ENCODE measurements around the gene FAM168B.
A peak's percentile ranks its signal among the peaks of the same experiment; 100 is the strongest.
"Not testable (repeated sequence)": the region's sequence is repeated elsewhere in the genome, so short reads cannot be mapped to it uniquely, and the experiment has no call there.

FAM168B gene

DNA sequence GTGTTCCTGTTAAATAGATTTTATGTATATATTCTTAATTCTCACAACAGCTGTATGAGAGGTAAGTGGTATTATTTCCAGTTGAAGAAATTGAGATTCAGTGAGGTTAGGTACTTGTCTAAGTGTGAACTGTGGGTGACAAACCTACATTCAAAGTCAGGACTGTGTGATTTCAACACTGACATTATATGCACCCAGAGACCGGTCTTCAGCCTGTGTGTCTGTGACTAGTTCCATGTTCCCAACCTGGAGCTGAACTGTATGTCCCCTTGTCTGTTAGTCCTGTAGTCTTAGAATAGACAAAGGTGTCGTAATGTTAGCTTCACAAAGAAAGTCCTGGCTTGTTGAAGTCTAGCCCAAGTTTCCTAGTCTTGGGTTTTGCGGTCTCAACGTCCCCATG lies 29.2 kb upstream of the FAM168B start:
- Histone ChIP-seq H3K4me1 (ENCODE audit: control insufficient read depth, insufficient read depth, low read length, poor library complexity, severe bottlenecking) (peaks cover 3% of the 10 kb centered on the region), H3K27ac (ENCODE audit: insufficient read depth, low read length, poor library complexity, severe bottlenecking) (no peak overlapping the region), H3K9me3 (ENCODE audit: control insufficient read depth, low read length) (no peaks in the 10 kb centered on the region), H3K27me3 (replicated peaks; ENCODE audit: control insufficient read depth, insufficient read depth, low read length, poor library complexity, severe bottlenecking) (no peaks in the 10 kb centered on the region), H3K4me3 (ENCODE audit: insufficient read depth, low read depth, low read length, poor library complexity, severe bottlenecking) (no peak overlapping the region), H3K36me3 (ENCODE audit: control insufficient read depth, insufficient read depth, low read length) (peaks cover 36% of the 10 kb centered on the region)
- DNase-seq = no peak

DNA sequence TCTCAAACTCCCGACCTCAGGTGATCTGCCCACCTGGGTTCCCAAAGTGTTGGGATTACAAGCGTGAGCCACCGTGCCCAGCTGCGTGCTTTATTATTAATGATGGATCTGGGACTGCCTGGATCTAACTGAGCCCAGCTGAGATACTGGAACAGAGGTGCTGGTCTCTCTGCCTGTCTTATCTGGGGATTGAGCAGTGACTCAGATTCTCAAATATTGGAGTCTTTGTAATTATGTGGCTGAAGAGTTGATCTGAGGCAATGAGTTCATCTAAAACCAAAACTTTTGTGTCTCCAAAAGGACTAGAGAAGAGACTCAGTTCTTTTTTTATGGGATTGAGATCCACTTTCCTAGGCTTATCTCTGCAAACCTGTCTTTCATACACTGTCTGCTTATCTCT lies 28.2 kb upstream of the FAM168B start:
- H3K27me3 ChIP-seq (replicated peaks; ENCODE audit: control insufficient read depth, insufficient read depth, low read length, poor library complexity, severe bottlenecking) = no peaks in the 10 kb centered on the region
- H3K36me3 ChIP-seq (ENCODE audit: control insufficient read depth, insufficient read depth, low read length) = peaks cover 25% of the 10 kb centered on the region
- H3K27ac ChIP-seq (ENCODE audit: insufficient read depth, low read length, poor library complexity, severe bottlenecking) = no peak overlapping the region
- no peak overlapping the region for H3K4me3 ChIP-seq (ENCODE audit: insufficient read depth, low read depth, low read length, poor library complexity, severe bottlenecking)
- DNase-seq = no peak
- H3K4me1 ChIP-seq (ENCODE audit: control insufficient read depth, insufficient read depth, low read length, poor library complexity, severe bottlenecking) = peaks cover 3% of the 10 kb centered on the region
- no peaks in the 10 kb centered on the region for H3K9me3 ChIP-seq (ENCODE audit: control insufficient read depth, low read length)

DNA sequence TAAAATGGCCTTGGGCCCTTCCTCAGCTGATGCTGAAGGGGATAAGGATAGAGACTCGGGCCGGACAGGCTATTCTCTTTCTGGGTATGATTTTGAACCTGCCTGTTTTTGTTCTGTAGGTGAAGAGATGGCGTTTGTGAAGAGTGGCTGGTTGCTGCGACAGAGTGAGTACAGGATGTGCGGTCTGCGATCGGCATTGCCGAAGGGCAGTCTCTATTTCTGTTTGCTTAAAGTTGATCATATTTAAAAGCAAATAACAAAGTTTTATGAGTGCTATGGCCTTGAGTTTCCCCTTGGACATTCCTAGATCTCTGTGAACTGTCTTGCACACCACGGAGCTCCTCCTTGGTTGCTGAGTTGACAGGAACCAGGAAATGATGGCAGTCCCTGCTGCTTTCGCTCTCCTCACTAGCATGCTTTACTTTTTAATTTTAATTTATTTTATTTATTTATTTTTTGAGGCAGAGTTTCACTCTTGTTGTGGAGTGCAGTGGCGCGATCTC lies 27.6 kb upstream of the FAM168B start:
- Histone ChIP-seq H3K9me3 (ENCODE audit: control insufficient read depth, low read length) (no peaks in the 10 kb centered on the region), H3K36me3 (ENCODE audit: control insufficient read depth, insufficient read depth, low read length) (peaks cover 20% of the 10 kb centered on the region)

DNA sequence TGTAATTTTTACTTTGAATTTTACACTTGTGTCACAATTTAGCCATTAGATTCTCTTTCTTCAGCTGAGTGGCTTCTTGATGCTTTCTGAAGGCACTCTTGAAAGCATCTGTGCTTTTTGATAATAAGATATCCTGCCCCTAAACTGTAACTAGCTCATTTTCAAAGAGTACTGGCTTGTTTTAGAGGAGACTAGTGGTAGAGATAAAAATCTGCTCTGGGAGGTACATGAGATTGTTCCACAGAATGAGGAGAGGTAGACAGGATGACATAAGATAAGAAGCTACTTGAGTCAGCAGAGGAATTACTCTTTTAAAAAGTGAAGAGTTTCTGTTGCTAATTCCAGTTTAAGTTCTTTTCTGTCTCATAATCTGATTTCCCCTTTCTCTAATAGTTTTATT lies 22.5 kb upstream of the FAM168B start:
- Histone ChIP-seq H3K4me1 (ENCODE audit: control insufficient read depth, insufficient read depth, low read length, poor library complexity, severe bottlenecking) (peaks cover 3% of the 10 kb centered on the region), H3K27ac (ENCODE audit: insufficient read depth, low read length, poor library complexity, severe bottlenecking) (no peak overlapping the region), H3K9me3 (ENCODE audit: control insufficient read depth, low read length) (no peaks in the 10 kb centered on the region), H3K27me3 (replicated peaks; ENCODE audit: control insufficient read depth, insufficient read depth, low read length, poor library complexity, severe bottlenecking) (no peaks in the 10 kb centered on the region), H3K36me3 (ENCODE audit: control insufficient read depth, insufficient read depth, low read length) (peaks cover under 1% of the 10 kb centered on the region), H3K4me3 (ENCODE audit: insufficient read depth, low read depth, low read length, poor library complexity, severe bottlenecking) (no peak overlapping the region)
- no peak for DNase-seq

More for the DNA sequence above, 27.6 kb upstream of the FAM168B start:
- Histone ChIP-seq H3K27ac (ENCODE audit: insufficient read depth, low read length, poor library complexity, severe bottlenecking) (no peak overlapping the region), H3K4me3 (ENCODE audit: insufficient read depth, low read depth, low read length, poor library complexity, severe bottlenecking) (no peak overlapping the region), H3K27me3 (replicated peaks; ENCODE audit: control insufficient read depth, insufficient read depth, low read length, poor library complexity, severe bottlenecking) (no peaks in the 10 kb centered on the region), H3K4me1 (ENCODE audit: control insufficient read depth, insufficient read depth, low read length, poor library complexity, severe bottlenecking) (peaks cover 3% of the 10 kb centered on the region)
- DNase-seq = no peak

DNA sequence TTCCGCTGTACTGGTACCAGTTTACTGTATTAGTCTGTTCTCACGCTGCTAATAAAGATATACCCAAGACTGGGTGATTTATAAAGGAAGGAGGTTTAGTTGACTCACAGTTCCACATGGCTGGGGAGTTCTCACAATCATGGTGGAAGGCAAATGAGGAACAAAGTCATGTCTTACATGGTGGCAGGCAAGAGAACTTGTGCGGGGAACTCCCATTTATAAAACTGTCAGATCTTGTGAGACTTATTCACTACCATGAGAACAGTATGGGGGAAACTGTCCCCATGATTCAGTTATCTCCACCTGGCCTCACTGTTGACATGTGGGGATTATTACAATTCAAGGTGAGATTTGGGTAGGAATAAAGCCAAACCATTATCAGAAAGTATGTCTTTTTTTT lies 21.7 kb upstream of the FAM168B start:
- not testable (repeated sequence) for H3K36me3 ChIP-seq (ENCODE audit: control insufficient read depth, insufficient read depth, low read length); H3K9me3 ChIP-seq (ENCODE audit: control insufficient read depth, low read length); DNase-seq; H3K27ac ChIP-seq (ENCODE audit: insufficient read depth, low read length, poor library complexity, severe bottlenecking); H3K27me3 ChIP-seq (replicated peaks; ENCODE audit: control insufficient read depth, insufficient read depth, low read length, poor library complexity, severe bottlenecking); H3K4me1 ChIP-seq (ENCODE audit: control insufficient read depth, insufficient read depth, low read length, poor library complexity, severe bottlenecking); H3K4me3 ChIP-seq (ENCODE audit: insufficient read depth, low read depth, low read length, poor library complexity, severe bottlenecking)

DNA sequence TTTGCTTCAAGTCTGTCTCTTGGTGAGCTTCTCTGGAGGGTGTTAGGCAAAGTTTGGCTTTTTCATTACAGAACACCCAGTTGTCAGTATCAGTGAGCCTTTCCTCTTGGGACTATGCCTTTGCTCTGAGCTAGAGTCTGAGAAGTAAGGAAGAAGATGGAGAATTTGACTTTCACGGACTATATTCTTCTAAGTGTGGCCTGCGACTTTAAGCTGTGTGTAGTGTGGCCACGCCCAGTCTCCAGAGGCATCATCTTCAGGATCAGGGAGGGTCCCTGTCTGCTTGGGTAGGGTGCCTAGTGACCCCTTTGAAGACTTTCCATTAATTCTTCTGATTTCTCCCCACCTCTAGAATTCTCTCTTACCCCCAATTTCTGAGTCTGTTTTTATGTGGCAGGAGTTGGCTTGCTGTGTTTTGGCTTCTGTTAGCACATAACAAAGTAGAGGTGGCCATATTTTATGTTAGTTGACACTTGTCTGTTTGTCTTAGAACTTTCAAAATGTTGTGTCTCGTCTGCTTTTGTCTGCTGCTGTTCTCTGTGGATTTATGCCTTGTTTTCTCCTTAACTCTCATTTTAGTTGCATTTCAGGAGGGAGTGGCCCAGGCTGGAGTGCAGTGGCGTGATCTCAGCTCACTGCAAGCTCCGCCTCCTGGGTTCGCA lies 20.4 kb upstream of the FAM168B start:
- Histone ChIP-seq H3K9me3 (ENCODE audit: control insufficient read depth, low read length) (no peaks in the 10 kb centered on the region), H3K4me3 (ENCODE audit: insufficient read depth, low read depth, low read length, poor library complexity, severe bottlenecking) (no peak overlapping the region), H3K36me3 (ENCODE audit: control insufficient read depth, insufficient read depth, low read length) (no peaks in the 10 kb centered on the region), H3K27me3 (replicated peaks; ENCODE audit: control insufficient read depth, insufficient read depth, low read length, poor library complexity, severe bottlenecking) (no peaks in the 10 kb centered on the region), H3K4me1 (ENCODE audit: control insufficient read depth, insufficient read depth, low read length, poor library complexity, severe bottlenecking) (no peaks in the 10 kb centered on the region), H3K27ac (ENCODE audit: insufficient read depth, low read length, poor library complexity, severe bottlenecking) (no peak overlapping the region)
- DNase-seq = no peak

DNA sequence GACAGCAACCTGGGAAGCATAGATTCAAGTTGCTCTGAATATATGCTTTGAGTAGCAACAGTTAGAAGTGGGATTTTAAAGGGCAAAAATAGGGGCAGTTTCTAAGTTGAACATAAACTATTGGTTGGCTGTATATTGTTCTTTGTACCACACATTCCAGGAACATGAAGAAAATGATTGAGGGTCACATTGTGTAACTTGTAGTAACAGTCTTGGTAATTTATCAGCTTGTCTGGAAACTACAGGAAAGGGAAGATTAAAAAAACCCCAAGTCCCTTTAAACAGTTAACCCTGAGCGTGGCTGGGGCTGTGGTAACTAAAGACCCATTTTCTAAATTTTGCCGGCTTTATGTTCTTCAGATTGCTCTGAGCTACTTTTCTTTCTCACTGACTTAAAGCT lies 19.3 kb upstream of the FAM168B start:
- no peak for DNase-seq
- no peaks in the 10 kb centered on the region for H3K27me3 ChIP-seq (replicated peaks; ENCODE audit: control insufficient read depth, insufficient read depth, low read length, poor library complexity, severe bottlenecking)
- H3K4me1 ChIP-seq (ENCODE audit: control insufficient read depth, insufficient read depth, low read length, poor library complexity, severe bottlenecking) = no peaks in the 10 kb centered on the region
- no peak overlapping the region for H3K4me3 ChIP-seq (ENCODE audit: insufficient read depth, low read depth, low read length, poor library complexity, severe bottlenecking)
- no peak overlapping the region for H3K27ac ChIP-seq (ENCODE audit: insufficient read depth, low read length, poor library complexity, severe bottlenecking)
- no peaks in the 10 kb centered on the region for H3K9me3 ChIP-seq (ENCODE audit: control insufficient read depth, low read length)
- no peaks in the 10 kb centered on the region for H3K36me3 ChIP-seq (ENCODE audit: control insufficient read depth, insufficient read depth, low read length)

DNA sequence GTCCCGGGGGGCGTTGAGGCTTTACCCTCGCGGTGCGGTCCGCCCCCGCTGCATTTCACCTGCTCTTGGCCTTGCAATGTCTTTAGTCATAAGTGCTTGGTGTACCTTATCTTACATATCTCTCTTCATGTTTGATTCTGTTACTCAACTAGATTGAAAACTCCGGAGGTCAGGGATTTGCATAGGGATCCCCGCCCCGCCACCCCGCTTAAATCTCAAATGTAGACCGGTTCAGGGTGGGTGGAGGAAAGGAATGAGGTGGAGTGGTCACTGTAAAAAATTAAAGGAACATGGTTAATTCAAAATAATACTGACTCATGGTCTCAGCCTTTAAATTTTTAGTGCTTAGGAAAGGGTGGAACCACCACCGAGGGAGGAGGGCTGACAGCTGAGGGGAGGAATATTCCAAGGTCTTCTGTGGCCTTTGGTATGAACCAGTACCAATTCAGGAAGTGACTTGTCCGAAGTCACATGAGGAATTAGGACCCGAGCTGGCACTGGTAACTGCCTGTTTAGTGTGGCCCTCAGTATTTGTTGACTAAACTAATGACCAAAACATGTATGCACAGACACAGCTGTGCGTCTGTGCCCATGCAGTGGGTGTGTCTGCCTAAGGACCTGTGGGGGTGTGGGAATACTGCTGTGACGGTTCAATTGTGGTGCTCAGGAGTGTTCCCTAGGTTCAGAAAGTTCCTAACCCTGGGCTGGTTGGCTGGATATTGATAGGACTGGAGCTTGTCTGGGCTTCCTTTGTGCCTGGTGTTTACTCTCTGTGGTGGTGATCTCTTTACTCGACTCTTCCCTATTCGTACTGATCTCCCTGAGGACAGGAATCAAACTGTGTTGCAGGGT lies 12.9 kb upstream of the FAM168B start:
- Histone ChIP-seq H3K9me3 (ENCODE audit: control insufficient read depth, low read length) (no peaks in the 10 kb centered on the region), H3K4me1 (ENCODE audit: control insufficient read depth, insufficient read depth, low read length, poor library complexity, severe bottlenecking) (peaks cover 23% of the 10 kb centered on the region), H3K36me3 (ENCODE audit: control insufficient read depth, insufficient read depth, low read length) (no peaks in the 10 kb centered on the region), H3K4me3 (ENCODE audit: insufficient read depth, low read depth, low read length, poor library complexity, severe bottlenecking) (peak overlapping the region; percentile 83), H3K27me3 (replicated peaks; ENCODE audit: control insufficient read depth, insufficient read depth, low read length, poor library complexity, severe bottlenecking) (no peaks in the 10 kb centered on the region), H3K27ac (ENCODE audit: insufficient read depth, low read length, poor library complexity, severe bottlenecking) (peak overlapping the region; percentile 96)
- peak in 1 of 3 donors; percentile 11 for DNase-seq

DNA sequence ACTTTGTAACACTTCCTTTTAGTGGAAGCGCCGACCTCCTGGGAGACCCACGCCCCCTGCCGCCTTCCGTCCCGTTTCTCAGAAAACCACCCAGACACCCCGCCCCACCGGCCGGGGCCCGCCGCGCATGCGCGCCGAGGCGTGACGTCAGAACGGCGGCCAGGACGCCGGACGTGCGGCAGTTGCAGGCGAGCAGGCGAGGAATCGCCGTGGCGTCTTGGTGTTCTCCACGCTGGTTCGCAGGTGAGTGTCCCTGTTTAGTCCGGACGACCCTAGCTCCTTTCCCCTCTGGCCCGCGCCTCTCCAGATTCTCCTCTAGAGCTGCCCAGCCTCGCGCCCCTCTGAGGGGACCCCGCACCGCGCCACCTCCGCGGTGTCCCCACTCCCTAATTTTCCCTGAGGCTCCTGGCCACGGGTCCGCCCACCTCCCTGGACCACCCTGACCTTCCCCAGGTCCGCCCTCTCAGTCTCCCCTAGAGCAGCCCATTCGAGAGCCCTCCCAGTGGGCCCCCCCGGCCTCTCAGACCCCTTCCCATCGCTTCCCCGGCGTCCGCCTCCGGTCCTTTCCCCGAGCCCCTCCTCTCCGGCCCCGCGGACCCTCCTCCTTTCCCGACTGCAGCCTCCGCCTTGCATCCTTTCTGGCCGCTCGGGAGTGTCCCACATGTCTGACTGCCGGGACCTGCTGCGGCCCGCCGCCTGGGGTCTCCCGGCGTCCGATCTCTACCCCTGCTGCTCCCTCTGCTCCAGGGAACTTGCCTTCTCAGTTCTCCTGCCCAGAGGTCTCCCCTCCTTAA lies 12.1 kb upstream of the FAM168B start, which contains the start of gene PLEKHB2:
PLEKHB2 (plus strand) TSS at position 181 of the 794 bp plus-strand sequence. CDS start 15,606 bp downstream, outside the sequence.
- peaks cover 23% of the 10 kb centered on the region for H3K4me1 ChIP-seq (ENCODE audit: control insufficient read depth, insufficient read depth, low read length, poor library complexity, severe bottlenecking)
- peak; percentile 86 to 90 (median 89) for DNase-seq
- H3K4me3 ChIP-seq (ENCODE audit: insufficient read depth, low read depth, low read length, poor library complexity, severe bottlenecking) = peak within 1 kb of the TSS; percentile 83
- H3K27ac ChIP-seq (ENCODE audit: insufficient read depth, low read length, poor library complexity, severe bottlenecking) = peak within 1 kb of the TSS; percentile 96
- H3K27me3 ChIP-seq (replicated peaks; ENCODE audit: control insufficient read depth, insufficient read depth, low read length, poor library complexity, severe bottlenecking) = no peaks in the 10 kb centered on the region
- H3K9me3 ChIP-seq (ENCODE audit: control insufficient read depth, low read length) = no peaks in the 10 kb centered on the region
- no peaks in the 10 kb centered on the region for H3K36me3 ChIP-seq (ENCODE audit: control insufficient read depth, insufficient read depth, low read length)

All from effector memory CD4-positive, alpha-beta T cell (primary cell).